HFFc6 (cell line): ENCODE measurements around the gene RBMS2. TPM values are rescaled to one million over a fixed set of nuclear protein-coding genes. Genes with fewer than 3 reads are reported as not detected.

ENCODE experiments used
- DNase-seq: peaks from one replicate; pipeline ENCODE4 v3.0.0-alpha.2; 2018
- H3K27ac Mint-ChIP-seq: 2 replicates; pipeline ENCODE4 v1.8.0; 2020; ENCODE audit warnings: mild to moderate bottlenecking, mixed read lengths
- H3K27me3 Mint-ChIP-seq: 2 replicates; pipeline ENCODE4 v1.8.0; 2021; ENCODE audit warnings: mild to moderate bottlenecking, moderate library complexity, mixed read lengths; ENCODE audit not compliant: insufficient read depth
- H3K36me3 Mint-ChIP-seq: 2 replicates; pipeline ENCODE4 v1.8.0; 2021; ENCODE audit warnings: low read depth, mixed read lengths
- H3K4me1 Mint-ChIP-seq: 2 replicates; pipeline ENCODE4 v1.8.0; 2020; ENCODE audit warnings: low read depth, mixed read lengths
- H3K4me3 Mint-ChIP-seq: 2 replicates; pipeline ENCODE4 v1.8.0; 2020; ENCODE audit warnings: mild to moderate bottlenecking, moderate library complexity, mixed read lengths
- H3K9me3 Mint-ChIP-seq: 2 replicates; pipeline ENCODE4 v1.8.0; 2020; ENCODE audit warnings: mild to moderate bottlenecking, mixed read lengths
- CTCF ChIP-seq: fragments of 200-600 bp; sonication (generic); IDR thresholded peaks from 2 replicates; pipeline ENCODE4 v1.5.0; 2021; ENCODE audit warnings: antibody characterized with exemption, mild to moderate bottlenecking
- total RNA-seq, 6 experiments: library from RNA; stranded (reverse); fragmentation: NEBNext Ultra II Directional; extraction: Animal tissue kit (Norgen Biotek cat#: 25700); gene quantifications; 2 replicates in 1 of 6; 3 replicates in 5 of 6; pipeline ENCODE4 v1.2.3, GENCODE V29; 2021

Gene RBMS2
- total RNA-seq, 6 experiments from 2014 or later: 77.0 to 83.2 (median 81.7) TPM

- H3K36me3 Mint-ChIP-seq: peaks cover 8% of the 10 kb centered on the region; the same call in 1 of the 2 replicates
- H3K27me3 Mint-ChIP-seq: no peaks in the 10 kb centered on the region
- no peak for TF ChIP-seq CTCF
- DNase-seq: no peak
- H3K4me1 Mint-ChIP-seq: peaks cover 55% of the 10 kb centered on the region
- peak overlapping the region; percentile 72 for H3K27ac Mint-ChIP-seq
- no peaks in the 10 kb centered on the region for H3K9me3 Mint-ChIP-seq
- H3K4me3 Mint-ChIP-seq: peak overlapping the region; percentile 92
Measured at GRCh38 chr12:56521209-56521589, 421 bp upstream of the RBMS2 start.

DNA sequence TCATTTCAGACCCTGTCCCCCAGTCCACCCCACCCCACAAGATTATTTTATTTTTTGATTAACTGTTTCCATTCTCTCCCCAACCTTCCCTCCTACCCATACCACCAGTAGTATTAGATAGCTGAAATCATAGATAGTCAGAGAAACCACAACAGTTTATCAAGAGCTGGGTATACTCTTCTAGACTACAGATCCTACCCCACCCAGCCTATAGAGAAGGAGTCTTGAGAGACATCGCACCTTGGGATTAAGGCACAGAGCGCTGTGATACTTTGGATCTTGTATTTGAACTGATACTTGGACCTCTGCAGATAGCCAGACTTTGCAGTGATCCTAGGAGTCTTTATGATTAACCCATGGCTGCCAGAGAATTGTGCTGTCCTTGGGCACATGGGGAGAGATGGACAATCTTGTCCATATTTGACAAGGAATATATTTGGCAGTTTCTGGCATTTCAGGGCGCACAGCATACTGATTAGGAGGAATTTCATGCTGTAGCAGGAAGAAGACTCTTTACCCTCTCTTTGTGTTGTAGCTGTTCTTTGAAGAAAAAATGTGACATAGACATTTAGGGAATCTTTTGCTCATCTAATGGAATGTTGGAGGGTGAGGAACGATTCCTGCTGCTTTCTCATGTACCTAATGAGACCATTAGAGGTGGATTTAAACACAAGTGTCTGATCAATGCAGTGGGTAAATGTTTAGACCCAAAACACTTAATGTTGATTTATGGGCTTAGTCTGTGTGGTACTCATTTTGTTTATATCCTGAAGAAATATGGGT is 982 bp downstream of the RBMS2 start:
- H3K9me3 Mint-ChIP-seq: no peaks in the 10 kb centered on the region
- peak; percentile 9 for DNase-seq
- peak overlapping the region; percentile 92 for H3K4me3 Mint-ChIP-seq
- H3K36me3 Mint-ChIP-seq: peaks cover 8% of the 10 kb centered on the region; the same call in 1 of the 2 replicates
- H3K27me3 Mint-ChIP-seq: no peaks in the 10 kb centered on the region
- peak overlapping the region; percentile 72 for H3K27ac Mint-ChIP-seq
- TF ChIP-seq CTCF: no peak
- H3K4me1 Mint-ChIP-seq: peaks cover 63% of the 10 kb centered on the region

- DNase-seq: no peak
- Mint-ChIP-seq H3K9me3 (no peaks in the 10 kb centered on the region), H3K36me3 (peaks cover 31% of the 10 kb centered on the region)
Measured at GRCh38 chr12:56528846-56529245, 7.2 kb downstream of the RBMS2 start.

GRCh38 chr12:56529656-56530055 is 8.0 kb downstream of the RBMS2 start:
- Mint-ChIP-seq H3K36me3 (peaks cover 25% of the 10 kb centered on the region), H3K27ac (peak overlapping the region; percentile 45), H3K27me3 (no peaks in the 10 kb centered on the region; the same call in 1 of the 2 replicates), H3K4me1 (peaks cover 53% of the 10 kb centered on the region), H3K9me3 (no peaks in the 10 kb centered on the region), H3K4me3 (no peak overlapping the region)
- no peak for DNase-seq
- no peak for TF ChIP-seq CTCF

More at GRCh38 chr12:56528846-56529245, 7.2 kb downstream of the RBMS2 start:
- Mint-ChIP-seq H3K4me3 (no peak overlapping the region), H3K27me3 (no peaks in the 10 kb centered on the region; the same call in 1 of the 2 replicates), H3K4me1 (peaks cover 58% of the 10 kb centered on the region), H3K27ac (no peak overlapping the region; the same call in 1 of the 2 replicates)
- no peak for TF ChIP-seq CTCF

GRCh38 chr12:56530390-56531055 is 8.9 kb downstream of the RBMS2 start:
- no peak for TF ChIP-seq CTCF
- peaks cover 62% of the 10 kb centered on the region for H3K4me1 Mint-ChIP-seq
- peaks cover 26% of the 10 kb centered on the region for H3K36me3 Mint-ChIP-seq
- peak overlapping the region; percentile 24 for H3K27ac Mint-ChIP-seq
- peak overlapping the region; percentile 49; the same call in 1 of the 2 replicates for H3K4me3 Mint-ChIP-seq
- no peaks in the 10 kb centered on the region; the same call in 1 of the 2 replicates for H3K27me3 Mint-ChIP-seq
- no peak for DNase-seq
- H3K9me3 Mint-ChIP-seq: no peaks in the 10 kb centered on the region
